HG03432 (cell line): ENCODE measurements around the gene DNM3.
"Not testable (repeated sequence)": the region's sequence is repeated elsewhere in the genome, so short reads cannot be mapped to it uniquely, and the experiment has no call there.

ENCODE experiments used
- ATAC-seq: cut with Tn5 transposase; IDR thresholded peaks from one replicate; pipeline ENCODE4 v1.9.1; 2021; ENCODE audit warnings: mild to moderate bottlenecking, moderate library complexity; ENCODE audit not compliant: unreplicated experiment

DNM3 gene

GRCh38 chr1:172298911-172299310, 457.6 kb downstream of the DNM3 start:
- ATAC-seq: no peak

- ATAC-seq: no peak
Measured at GRCh38 chr1:172299515-172299914, 458.2 kb downstream of the DNM3 start.

DNA sequence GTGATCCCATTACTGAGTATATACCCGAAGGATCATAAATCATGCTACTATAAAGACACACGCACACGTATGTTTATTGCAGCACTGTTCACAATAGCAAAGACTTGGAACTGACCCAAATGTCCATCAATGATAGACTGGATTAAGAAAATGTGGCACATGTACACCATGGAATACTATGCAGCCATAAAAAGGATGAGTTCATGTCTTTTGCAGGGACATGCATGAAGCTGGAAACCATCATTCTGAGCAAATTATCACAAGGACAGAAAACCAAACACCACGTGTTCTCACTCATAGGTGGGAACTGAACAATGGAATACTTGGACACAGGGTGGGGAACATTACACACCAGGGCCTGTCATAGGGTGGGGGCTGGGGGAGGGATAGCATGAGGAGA, 466.2 kb downstream of the DNM3 start:
- ATAC-seq: not testable (repeated sequence)

DNA sequence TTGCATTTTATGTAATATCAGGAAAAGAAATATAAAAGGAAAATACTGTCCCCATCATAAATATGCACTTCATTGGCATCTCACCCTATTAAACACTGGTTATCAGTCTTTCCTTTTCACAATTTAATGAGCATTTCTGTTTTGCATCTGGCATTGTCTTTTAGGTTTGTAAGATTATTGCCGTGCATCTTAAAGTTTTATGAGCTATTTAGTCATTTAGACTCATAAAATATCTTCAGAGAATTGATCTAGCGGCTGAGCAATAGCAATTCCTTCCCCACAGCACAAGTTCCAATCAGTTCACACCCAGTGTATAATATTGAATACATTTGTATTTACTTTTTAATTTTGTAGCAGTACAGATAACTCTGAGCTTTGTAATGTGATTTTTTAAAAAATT, 466.8 kb downstream of the DNM3 start:
- ATAC-seq: no peak

GRCh38 chr1:172308577-172308976, 467.3 kb downstream of the DNM3 start:
- ATAC-seq: no peak

- no peak for ATAC-seq
Measured at GRCh38 chr1:172320733-172321132, 479.4 kb downstream of the DNM3 start.

DNA sequence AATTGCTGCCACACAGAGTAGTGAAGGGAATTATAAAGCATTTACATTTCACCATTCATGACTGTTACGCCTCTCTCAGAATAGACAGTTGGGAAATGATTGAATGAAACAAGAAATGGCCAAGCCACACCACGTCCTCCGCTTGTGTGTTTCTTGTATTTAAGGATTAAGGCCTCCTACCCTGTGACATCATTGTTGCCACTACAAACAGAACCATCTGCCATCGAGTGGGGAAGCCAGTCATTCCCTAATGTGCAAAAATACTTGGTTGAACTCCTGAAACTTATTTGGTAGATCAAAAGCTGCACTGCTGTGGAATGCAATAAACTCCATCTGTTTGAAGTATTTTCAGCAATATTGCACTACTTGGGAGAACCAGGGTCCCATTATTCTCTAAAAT, 480.2 kb downstream of the DNM3 start:
- ATAC-seq: no peak

GRCh38 chr1:172322219-172323061, 481.1 kb downstream of the DNM3 start:
- ATAC-seq: no peak

DNA sequence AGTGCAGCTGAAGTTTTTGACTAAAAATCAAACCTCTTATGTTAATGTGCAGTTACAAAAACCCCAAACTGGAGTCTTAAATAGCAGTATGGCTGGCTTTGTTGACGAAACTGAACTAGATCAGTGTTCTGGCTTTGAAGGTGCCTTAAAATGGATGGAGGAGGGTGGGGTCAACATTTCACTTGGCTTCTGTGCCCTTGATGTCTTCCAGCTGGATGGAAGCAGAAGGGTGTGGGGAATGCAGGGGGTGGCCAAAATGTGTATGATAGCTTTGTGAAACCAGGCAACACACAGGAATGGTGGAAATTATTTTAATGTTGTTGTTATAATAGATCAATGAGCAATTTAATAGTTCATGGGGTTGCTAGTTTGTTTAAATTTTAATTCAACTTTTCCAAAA, 482.4 kb downstream of the DNM3 start:
- no peak for ATAC-seq

- ATAC-seq: no peak
Measured at GRCh38 chr1:172324086-172324485, 482.8 kb downstream of the DNM3 start.

DNA sequence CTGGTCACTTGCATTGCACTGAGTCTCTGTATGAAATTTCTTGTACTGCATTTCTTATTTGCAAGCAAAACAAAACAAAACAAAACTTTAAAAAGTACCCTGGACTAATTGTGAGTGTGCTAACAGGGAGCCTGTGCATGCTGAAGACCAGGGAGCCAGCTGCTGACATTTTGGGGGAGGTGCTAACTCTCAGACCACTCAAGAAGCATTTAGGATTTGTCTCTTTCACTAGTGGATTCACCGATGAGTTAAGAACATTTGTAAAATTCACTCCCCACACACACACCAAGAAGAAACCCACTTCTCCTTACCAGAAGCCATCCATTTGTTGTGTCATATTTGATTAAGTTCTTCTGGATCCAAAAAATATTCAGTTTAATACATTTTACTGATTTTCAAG, 483.5 kb downstream of the DNM3 start:
- ATAC-seq: no peak

DNA sequence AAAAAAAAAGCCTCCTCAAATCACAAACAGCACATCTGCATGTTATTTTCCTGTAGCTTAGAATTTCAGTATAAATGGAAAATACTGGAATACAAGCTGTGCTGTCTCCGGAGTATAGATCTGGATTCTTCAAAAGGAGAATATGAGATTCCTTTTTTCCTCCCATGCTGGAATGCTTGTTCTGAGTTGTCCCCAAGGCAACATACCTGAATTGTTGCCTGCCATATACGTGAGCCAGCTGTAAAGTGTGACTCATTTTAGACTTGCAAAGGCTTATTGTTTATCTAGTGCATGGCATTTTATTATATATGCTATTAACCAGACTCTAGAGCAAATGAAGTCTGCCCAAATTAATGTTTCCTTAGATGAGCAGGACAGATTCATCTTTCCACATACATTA, 484.2 kb downstream of the DNM3 start:
- no peak for ATAC-seq

GRCh38 chr1:172326136-172326535, 484.8 kb downstream of the DNM3 start:
- ATAC-seq: no peak

GRCh38 chr1:172328266-172328665, 487.0 kb downstream of the DNM3 start:
- ATAC-seq: no peak

DNA sequence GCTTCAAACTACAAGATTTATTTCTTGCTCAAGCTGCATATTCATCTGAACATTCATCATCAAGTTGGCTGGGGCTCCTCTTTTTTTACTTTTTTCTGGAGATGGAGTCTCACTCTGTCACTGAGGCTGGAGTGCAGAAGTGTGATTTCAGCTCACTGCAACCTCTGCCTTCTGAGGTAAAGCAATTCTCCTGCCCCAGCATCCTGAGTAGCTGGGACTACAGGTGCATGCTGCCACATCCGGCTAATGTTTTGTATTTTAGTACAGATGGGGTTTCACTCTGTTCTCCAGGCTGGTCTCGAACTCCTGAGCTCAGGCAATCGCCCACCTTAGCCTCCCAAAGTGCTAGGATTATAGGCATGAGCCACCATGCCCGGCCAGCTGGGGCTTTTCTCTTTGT, 490.9 kb downstream of the DNM3 start:
- no peak for ATAC-seq

GRCh38 chr1:172335377-172335776, 494.1 kb downstream of the DNM3 start:
- no peak for ATAC-seq

DNA sequence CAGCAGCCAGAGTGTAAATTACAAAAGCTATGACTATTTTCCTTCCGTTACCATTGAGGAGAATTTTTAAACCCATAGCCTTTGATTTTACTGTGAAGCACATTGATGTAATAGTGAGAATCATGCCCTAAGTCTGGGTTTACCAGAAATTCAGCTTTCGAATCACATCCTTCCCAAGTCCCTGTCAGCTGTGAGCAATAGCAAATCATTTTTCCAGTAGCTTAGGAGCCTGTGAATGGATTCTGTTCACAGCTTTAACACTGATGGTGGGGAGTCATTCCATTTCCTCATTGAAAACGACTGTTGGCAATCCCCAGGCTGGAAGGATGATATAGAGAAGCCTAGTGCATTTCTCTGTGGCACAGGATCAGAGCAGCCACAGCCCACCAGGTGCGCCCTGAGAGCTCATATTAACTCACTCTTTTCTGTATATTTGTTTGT, 497.0 kb downstream of the DNM3 start:
- peak; percentile 47 for ATAC-seq

DNA sequence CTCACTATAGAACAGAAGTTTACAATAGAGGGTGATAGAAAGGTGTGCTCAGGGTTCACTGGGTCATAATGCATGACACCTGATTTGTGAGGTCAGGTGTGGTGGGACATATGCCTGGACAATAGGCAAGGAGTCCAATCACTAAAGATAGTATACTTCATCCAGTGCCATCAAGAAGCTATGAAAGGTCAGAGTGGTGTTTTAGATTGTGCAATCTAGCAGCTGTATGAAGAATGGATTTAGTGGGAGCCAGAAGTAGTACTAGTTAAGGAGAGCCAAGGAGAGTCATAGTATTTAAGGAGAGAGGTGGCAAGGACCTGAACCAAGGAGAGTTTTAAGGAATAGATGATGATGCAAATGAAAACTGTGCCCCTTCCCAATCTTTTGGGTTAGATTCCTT, 498.5 kb downstream of the DNM3 start:
- ATAC-seq: no peak

DNA sequence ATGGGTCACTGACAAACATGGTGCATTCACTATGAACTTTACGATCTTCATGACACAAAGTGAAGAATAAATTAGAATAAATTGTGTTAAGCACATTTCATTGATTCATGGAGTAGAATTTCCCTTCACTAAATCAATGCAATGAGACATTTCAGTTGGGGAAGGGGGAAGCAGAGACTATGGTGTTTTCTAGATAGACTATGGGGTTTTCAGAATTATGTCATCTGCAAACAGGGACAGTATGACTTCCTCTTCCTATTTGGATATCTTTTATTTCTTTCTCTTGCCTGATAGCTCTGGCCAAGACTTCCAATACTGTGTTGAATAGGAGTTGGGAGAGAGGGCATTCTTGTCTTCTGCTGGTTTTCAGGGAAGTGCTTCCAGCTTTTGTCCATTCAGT, 499.2 kb downstream of the DNM3 start:
- ATAC-seq: no peak

DNA sequence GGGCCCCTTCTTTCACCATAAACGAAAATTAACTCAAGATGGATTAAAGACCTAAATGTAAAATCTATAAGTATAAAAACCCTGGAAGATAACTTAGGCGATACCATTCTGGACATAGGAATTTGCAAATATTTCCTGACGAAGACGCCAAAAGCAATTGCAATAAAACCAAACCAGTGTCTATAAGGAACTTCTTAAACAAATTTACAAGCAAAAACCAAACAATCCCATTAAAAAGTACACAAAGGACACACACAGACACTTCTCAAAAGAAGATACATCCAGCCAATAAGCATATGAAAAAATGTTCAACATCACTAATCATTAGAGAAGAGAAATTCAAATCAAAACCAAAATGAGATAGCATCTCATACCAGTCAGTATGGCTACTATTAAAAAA, 500.4 kb downstream of the DNM3 start:
- no peak for ATAC-seq

DNA sequence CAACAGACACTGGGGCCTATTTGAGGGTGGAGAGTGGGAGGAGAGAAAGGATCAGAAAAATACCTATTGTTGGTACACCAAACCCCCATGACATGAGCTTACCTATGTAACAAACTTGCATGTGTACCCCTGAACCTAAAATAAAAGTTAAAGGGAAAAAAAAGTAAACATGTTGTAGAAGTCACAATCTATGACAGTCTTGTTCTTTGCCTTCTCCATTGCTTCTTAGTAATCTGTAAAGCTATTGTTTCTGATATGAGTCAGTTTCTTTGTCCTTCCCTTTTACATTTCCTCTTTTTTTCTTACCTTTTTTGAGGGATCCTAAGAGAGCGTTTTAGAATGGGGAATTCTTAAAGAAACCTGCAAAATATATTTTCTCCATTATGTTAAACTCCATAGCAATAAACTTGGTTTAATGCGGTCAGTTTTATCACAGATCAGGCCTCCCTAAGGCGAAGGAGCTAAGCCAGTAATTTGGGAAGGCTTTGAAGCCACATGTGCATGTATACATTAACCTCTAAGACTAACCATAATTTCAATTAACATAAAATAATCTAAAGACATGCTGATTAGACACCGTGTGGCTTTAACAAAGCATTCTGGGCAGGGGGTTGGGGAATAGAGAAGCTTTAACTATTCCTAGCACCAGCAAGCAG, 501.4 kb downstream of the DNM3 start:
- peak; percentile 58 for ATAC-seq
